NCI-H345 treated with DMSO at 0.1 percent for 48 hours (cell line): ENCODE results near the gene ARHGEF35.
"Not testable (repeated sequence)": the region's sequence is repeated elsewhere in the genome, so short reads cannot be mapped to it uniquely, and the experiment has no call there.

ENCODE experiments used
- DNase-seq: peaks from one replicate; lab custom pipeline; 2025; ENCODE audit not compliant: unreplicated experiment; lab: John Stamatoyannopoulos, UW

The ARHGEF35 gene

GRCh38 chr7:144195212-144195872, at the start of gene ARHGEF35:
Gene ARHGEF35, minus strand, starts transcription at chr7:144195833. Its CDS starts 7,450 bp downstream, at chr7:144188383.
- DNase-seq = not testable (repeated sequence)

- not testable (repeated sequence) for DNase-seq
Measured at GRCh38 chr7:144245372-144245771, 49.7 kb upstream of the ARHGEF35 start.

GRCh38 chr7:144239365-144239764, 43.7 kb upstream of the ARHGEF35 start, which contains the start of gene OR2A42:
Gene OR2A42, minus strand, starts transcription at chr7:144239605. Its CDS starts 6,762 bp downstream, at chr7:144232843.
- DNase-seq = not testable (repeated sequence)

GRCh38 chr7:144238530-144239082, 43.0 kb upstream of the ARHGEF35 start:
- DNase-seq = not testable (repeated sequence)

- not testable (repeated sequence) for DNase-seq
Measured at GRCh38 chr7:144233039-144233438, 37.4 kb upstream of the ARHGEF35 start.

- DNase-seq = not testable (repeated sequence)
Measured at GRCh38 chr7:144231027-144231426, 35.4 kb upstream of the ARHGEF35 start.

GRCh38 chr7:144228810-144229209, 33.2 kb upstream of the ARHGEF35 start:
- not testable (repeated sequence) for DNase-seq

GRCh38 chr7:144226866-144227265, 31.2 kb upstream of the ARHGEF35 start:
- DNase-seq = not testable (repeated sequence)

- DNase-seq = not testable (repeated sequence)
Measured at GRCh38 chr7:144223675-144224074, 28.0 kb upstream of the ARHGEF35 start.

- not testable (repeated sequence) for DNase-seq
Measured at GRCh38 chr7:144220531-144220930, 24.9 kb upstream of the ARHGEF35 start.

- DNase-seq = not testable (repeated sequence)
Measured at GRCh38 chr7:144219149-144219548, 23.5 kb upstream of the ARHGEF35 start.

GRCh38 chr7:144218581-144218980, 22.9 kb upstream of the ARHGEF35 start:
- not testable (repeated sequence) for DNase-seq

GRCh38 chr7:144217200-144217599, 21.6 kb upstream of the ARHGEF35 start:
- DNase-seq = not testable (repeated sequence)

GRCh38 chr7:144205306-144205705, 9.7 kb upstream of the ARHGEF35 start:
- DNase-seq = not testable (repeated sequence)

GRCh38 chr7:144203086-144203485, 7.5 kb upstream of the ARHGEF35 start:
- not testable (repeated sequence) for DNase-seq

GRCh38 chr7:144201978-144202377, 6.3 kb upstream of the ARHGEF35 start:
- not testable (repeated sequence) for DNase-seq

GRCh38 chr7:144198934-144199333, 3.3 kb upstream of the ARHGEF35 start:
- DNase-seq = not testable (repeated sequence)

GRCh38 chr7:144194453-144194852, 1.2 kb downstream of the ARHGEF35 start:
- DNase-seq = not testable (repeated sequence)

GRCh38 chr7:144193782-144194181, 1.9 kb downstream of the ARHGEF35 start:
- DNase-seq = not testable (repeated sequence)

- not testable (repeated sequence) for DNase-seq
Measured at GRCh38 chr7:144188578-144189171, 7.0 kb downstream of the ARHGEF35 start.

GRCh38 chr7:144187848-144188247, 7.8 kb downstream of the ARHGEF35 start:
- DNase-seq = not testable (repeated sequence)

- DNase-seq = not testable (repeated sequence)
Measured at GRCh38 chr7:144183166-144183565, 12.5 kb downstream of the ARHGEF35 start, which contains the start of gene CTAGE4. Gene CTAGE4, plus strand, starts transcription at chr7:144183466. Its CDS starts 38 bp downstream, at chr7:144183504.
